Measurements from ENCODE around the gene MTLN.
A peak's percentile ranks its signal among the peaks of the same experiment; 100 is the strongest.
"Not testable (repeated sequence)": the region's sequence is repeated elsewhere in the genome, so short reads cannot be mapped to it uniquely, and the experiment has no call there.

Gene MTLN

DNA sequence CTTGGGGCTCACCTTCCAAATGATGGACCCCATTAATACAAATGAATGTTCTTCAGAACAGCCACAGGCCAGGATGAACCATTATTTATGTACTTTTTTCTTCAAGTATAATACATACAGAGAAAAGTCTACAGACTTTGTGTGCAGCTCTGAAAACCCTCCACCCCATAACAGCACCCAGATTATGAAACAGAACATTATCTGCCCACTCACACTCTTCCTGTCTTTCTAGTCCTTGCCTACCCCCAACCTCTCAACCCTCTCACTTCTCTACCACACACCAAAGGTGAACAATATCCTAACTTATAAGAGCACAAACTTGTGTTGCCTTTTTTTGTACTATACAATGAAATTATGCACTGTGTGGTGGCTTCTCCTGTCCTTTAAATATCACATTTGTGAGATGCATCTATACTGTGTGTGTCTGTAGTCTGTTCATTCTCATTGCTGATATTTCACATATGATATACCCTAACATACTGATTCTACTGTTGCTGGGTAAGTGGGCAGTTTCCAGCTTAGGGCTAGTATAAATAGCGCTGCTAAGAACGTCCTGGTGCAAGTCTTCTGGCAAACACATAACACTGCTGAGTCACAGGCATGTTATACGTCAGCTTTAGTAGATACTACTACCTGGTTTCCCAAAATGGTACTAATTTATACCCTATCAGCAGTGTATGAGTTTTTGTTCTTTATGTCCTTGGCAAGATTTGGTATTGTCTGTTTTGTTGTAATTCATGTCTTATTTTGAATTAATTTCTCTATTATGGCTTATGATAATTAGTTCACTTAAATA is 6.5 kb downstream of the MTLN start:
- intact Hi-C loops (cut with DNase I) = no loop called here
- no peak for DNase-seq

DNA sequence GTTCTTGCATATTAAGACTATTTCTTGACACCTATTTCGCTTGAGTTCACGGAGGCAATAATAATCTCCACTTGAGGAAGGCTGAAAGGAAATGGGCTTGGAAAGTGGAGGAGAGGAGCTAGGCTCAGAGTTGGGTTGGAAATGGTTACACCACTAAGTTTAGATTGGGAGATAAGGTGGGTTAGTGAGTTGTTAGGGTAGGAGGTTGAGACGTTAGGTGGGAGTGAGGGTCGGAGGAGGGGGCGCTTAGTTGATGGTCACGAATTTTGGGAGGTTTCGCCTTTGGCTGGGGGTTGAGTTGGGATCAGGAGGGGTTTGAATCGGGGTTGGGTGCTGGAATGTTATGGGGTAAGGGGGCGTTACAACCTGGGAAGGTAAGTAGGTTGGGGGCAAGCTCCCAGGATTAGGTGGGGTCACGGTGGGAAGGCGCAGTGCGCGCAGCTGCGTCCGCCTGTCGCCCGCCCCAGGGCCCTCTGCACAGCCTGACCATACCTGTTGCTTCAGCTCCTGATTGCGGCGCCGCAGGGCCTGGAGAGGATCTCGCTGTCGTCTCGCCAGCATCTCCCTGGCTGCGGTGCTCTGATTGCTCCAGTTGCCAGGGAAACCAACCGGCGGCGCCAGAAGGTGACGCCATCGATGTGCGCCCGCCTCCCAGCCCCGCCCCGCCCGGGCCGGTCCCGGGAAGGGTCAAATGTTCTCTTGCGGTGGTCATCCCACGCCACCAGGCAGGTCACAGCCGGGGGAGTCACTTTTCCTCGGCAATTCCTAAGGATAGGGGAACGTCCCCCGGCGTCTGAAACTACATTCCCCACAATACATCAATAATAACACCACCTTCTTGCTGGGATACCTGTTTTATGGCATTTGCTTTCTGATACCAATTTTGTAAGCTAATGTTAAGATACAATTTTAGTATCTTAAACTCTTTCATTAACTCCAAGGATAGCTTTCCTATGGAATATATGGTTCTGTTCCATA is 7.7 kb downstream of the MTLN start, which contains the start of gene NPHP1:
Gene NPHP1 (minus strand): TSS at position 606 of the 978 bp plus-strand sequence. CDS start 45 bp downstream, at position 561.
- intact Hi-C loops (cut with DNase I) = no loop called here
- peak; percentile 78 to 95 (median 90) for DNase-seq

GRCh38 chr2:110198016-110198415 is 14.3 kb downstream of the MTLN start:
- intact Hi-C loops (cut with DNase I) = no loop called here
- DNase-seq = no peak

DNA sequence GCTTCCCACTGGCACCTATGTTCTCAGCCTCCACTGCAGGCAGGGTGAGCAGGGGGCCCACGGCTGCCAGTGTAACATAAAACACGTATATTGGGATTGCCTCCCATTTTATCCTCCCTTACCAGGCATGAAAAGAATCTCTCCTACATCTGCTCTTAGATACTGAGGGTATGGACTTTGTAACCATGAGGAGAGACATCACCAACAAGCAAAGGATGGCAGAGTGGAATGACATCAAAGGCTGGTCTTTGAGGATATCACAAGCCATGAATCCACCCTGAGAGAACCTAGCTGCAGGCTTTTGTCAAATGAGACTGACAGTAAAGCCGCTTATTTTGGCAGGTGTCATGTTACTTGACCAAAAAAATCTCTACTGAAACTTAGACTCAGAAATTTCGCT is 14.9 kb downstream of the MTLN start:
- intact Hi-C loops (cut with DNase I) = no loop called here
- DNase-seq = no peak

DNA sequence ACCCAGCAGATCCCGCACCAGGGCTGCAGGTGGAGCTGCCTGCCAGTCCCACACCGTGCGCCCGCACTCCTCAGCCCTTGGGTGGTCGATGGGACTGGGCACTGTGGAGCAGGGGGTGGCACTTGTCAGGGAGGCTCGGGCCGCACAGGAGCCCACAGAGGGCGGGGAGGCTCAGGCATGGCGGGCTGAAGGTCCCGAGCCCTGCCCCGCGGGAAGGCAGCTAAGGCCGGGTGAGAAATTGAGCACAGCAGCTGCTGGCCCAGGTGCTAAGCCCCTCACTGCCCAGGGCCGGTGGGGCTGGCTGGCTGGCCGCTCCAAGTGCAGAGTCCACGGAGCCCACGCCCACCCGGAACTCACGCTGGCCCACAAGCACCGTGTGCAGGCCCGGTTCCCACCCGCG is 22.2 kb downstream of the MTLN start:
- intact Hi-C loops (cut with DNase I); DNase-seq: not testable (repeated sequence)

- DNase-seq = no peak
- intact Hi-C loops (cut with DNase I) = no loop called here
These were observed 29.9 kb downstream of the MTLN start for GRCh38 chr2:110182449-110182848.

DNA sequence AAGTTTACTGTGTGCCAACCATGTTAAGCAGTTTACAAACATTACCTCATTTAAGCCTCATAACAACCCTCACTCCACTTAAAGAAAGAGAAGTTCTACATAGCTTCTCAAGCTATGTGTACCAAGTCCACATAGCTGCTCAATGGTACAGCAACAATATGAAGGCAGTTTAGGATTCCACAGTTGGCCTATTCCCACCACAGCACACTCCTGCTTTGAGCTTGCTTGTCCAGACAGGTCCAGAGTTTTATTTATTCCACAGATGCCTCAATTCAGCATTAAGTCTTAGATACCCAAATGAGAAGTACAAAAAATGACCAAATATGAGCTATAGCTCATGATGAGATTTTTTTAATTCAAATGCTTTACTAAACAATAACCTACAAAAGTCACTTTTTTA is 32.3 kb downstream of the MTLN start:
- DNase-seq = no peak
- intact Hi-C loops (cut with DNase I) = no loop called here

DNA sequence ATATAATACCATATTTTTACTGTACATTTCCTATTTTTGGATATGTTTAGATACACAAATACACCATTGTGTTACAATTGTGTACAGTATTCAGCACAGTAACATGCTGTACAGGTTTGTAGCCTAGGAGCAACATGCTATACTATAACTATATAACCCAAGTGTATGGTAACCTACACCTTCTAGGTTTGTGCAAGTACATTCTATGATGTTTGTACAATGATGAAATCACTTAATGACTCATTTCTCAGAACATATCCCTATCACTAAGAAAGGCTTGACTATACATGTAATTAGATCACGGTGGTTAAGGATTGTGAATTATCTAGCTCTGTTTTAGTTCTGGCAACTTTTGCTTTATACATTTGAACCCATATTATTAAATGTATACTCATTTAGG is 38.8 kb downstream of the MTLN start:
- intact Hi-C loops (cut with DNase I) = no loop called here
- no peak for DNase-seq

GRCh38 chr2:110172506-110172905 is 39.8 kb downstream of the MTLN start:
- intact Hi-C loops (cut with DNase I) = no loop called here
- no peak for DNase-seq

- intact Hi-C loops (cut with DNase I) = no loop called here
- DNase-seq = no peak
These were observed 42.2 kb downstream of the MTLN start for GRCh38 chr2:110170102-110170501.

DNA sequence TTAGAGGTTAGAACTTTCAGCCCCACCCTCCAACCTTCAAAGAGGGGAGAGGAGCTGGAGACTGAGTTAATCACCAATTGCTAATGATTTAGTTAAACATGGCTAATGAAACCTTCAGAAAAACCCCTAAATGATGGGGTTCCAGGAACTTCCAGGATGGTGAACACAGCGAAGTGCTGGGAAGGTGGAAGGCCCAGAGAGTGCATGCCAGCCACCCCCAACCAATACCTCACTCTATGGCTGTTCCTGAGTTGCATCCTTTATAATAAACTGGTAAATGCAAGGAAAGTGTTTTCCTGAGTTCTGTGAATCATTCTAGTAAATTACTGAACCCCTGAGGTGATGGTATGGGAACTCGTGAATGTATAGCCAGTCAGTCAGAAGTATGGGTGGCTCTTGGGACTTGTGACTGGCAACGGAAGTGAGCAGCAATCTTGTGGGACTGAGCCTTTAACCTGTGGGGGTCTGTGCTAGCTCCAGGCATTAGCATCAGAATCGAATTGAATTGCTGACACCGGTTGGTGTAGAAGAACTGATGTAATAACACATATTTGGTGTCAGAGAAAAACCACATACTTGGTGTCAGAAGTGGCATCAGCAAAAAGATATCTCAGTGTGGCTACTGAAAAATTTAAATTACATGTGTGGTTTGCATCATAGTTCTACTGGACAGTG is 44.9 kb downstream of the MTLN start:
- no peak for DNase-seq
- intact Hi-C loops (cut with DNase I) = no loop called here

DNA sequence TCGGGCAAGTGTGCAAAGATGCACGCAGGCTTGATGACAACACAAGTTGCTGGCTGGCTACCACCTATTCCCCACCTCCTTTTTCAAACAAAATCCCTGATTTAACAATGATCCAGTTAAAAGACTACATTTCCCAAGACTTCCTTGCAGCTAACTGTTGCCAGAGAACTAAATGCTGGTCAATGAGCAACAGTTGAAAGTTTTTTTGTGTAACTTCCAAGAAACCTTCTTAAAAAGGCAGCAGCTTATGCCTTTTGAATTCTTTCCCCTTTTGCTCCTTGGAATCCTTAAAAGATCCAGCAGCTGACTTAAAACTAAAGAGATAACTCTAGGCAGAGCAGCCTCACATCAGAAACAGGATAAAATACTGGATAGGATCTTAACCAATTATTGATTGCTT is 46.1 kb downstream of the MTLN start:
- no peak for DNase-seq
- intact Hi-C loops (cut with DNase I) = no loop called here
